OCI-LY7 (cell line): Measurements from ENCODE around the gene SYNCRIP. TPM values are rescaled to one million over a fixed set of nuclear protein-coding genes. Genes with fewer than 3 reads are reported as not detected.

Experiments used
- BruUV-seq: library from RNA; stranded (reverse); fragments of 400-500 nt; replicated peaks from 2 replicates; lab custom pipeline; 2021; lab: Mats Ljungman, UMichigan
- CTCF ChIA-PET: fragments of 300-600 bp; sonication (Branson Sonifier 250); formaldehyde crosslinking; loops from one replicate; lab custom pipeline; 2022; ENCODE audit warnings: antibody characterized with exemption; ENCODE audit not compliant: unreplicated experiment; lab: Charles Lee
- POLR2A ChIA-PET: fragments of 300-600 bp; sonication (Branson Sonifier 250); formaldehyde crosslinking; loops from one replicate; lab custom pipeline; 2022; ENCODE audit warnings: antibody characterized with exemption; lab: Charles Lee
- DNase-seq: peaks from one replicate; pipeline ENCODE4 v3.0.0-alpha.2; 2015; ENCODE audit warnings: low spot score
- H2AFZ ChIP-seq: fragments of 200-600 bp; sonication (generic), shearing (Covaris generic); 2 replicates; pipeline ENCODE4 v1.6.1; 2014; ENCODE audit warnings: mild to moderate bottlenecking, antibody characterized with exemption, low read length, moderate library complexity
- H3K27ac ChIP-seq: fragments of 200-600 bp; sonication (generic); 2 replicates; pipeline ENCODE4 v1.5.1; 2014; ENCODE audit warnings: mixed run types, low read depth, mild to moderate bottlenecking, moderate library complexity, low read length, inconsistent platforms; ENCODE audit not compliant: poor library complexity, severe bottlenecking
- H3K36me3 ChIP-seq: fragments of 200-600 bp; sonication (generic); 2 replicates; pipeline ENCODE4 v1.6.1; 2014; ENCODE audit warnings: mild to moderate bottlenecking, antibody characterized with exemption, low read length, moderate library complexity, mixed read lengths; ENCODE audit not compliant: insufficient read depth
- H3K4me1 ChIP-seq: fragments of 200-600 bp; sonication (generic); 2 replicates; pipeline ENCODE4 v1.5.1; 2014; ENCODE audit warnings: mild to moderate bottlenecking, low read length; ENCODE audit not compliant: insufficient read depth, poor library complexity, severe bottlenecking
- H3K4me2 ChIP-seq: fragments of 200-600 bp; sonication (generic); 2 replicates; pipeline ENCODE4 v1.6.1; 2014; ENCODE audit warnings: mild to moderate bottlenecking, low read length
- H3K4me3 ChIP-seq: fragments of 200-600 bp; sonication (generic); 2 replicates; pipeline ENCODE4 v1.5.1; 2014; ENCODE audit warnings: mild to moderate bottlenecking, low read depth, low read length; ENCODE audit not compliant: poor library complexity, severe bottlenecking
- H3K79me2 ChIP-seq: fragments of 200-600 bp; sonication (generic); 2 replicates; pipeline ENCODE4 v1.6.1; 2016; ENCODE audit warnings: low read depth, mild to moderate bottlenecking, low read length, moderate library complexity, mixed read lengths; ENCODE audit not compliant: insufficient read depth
- H3K9me2 ChIP-seq: fragments of 200-600 bp; sonication (generic); 2 replicates; pipeline ENCODE4 v1.6.1; 2016; ENCODE audit warnings: mild to moderate bottlenecking, low read length, mixed read lengths; ENCODE audit not compliant: insufficient read depth
- H3K9me3 ChIP-seq: fragments of 200-600 bp; sonication (generic); 2 replicates; pipeline ENCODE4 v1.6.1; 2014; ENCODE audit warnings: mild to moderate bottlenecking, mixed run types, low read length, mixed read lengths
- H4K20me1 ChIP-seq: fragments of 200-600 bp; sonication (generic); 2 replicates; pipeline ENCODE4 v1.6.1; 2014; ENCODE audit warnings: mild to moderate bottlenecking, antibody characterized with exemption, low read length, moderate library complexity, mixed read lengths; ENCODE audit not compliant: insufficient read depth
- CTCF ChIP-seq: fragments of 200-600 bp; sonication (generic); conservative IDR thresholded peaks from 2 replicates; pipeline ENCODE4 v1.5.1; 2014; ENCODE audit warnings: mild to moderate bottlenecking, antibody characterized with exemption, low read length, moderate library complexity, mixed read lengths
- EZH2phosphoT487 ChIP-seq: fragments of 200-600 bp; sonication (generic); IDR thresholded peaks from 2 replicates; pipeline ENCODE4 v1.6.1; 2018; ENCODE audit warnings: low read depth, borderline replicate concordance, mild to moderate bottlenecking, mixed run types, antibody characterized with exemption, low read length, moderate library complexity, mixed read lengths
- intact Hi-C: fragments of 100-400 bp; cut with micrococcal nuclease; formaldehyde crosslinking; loops from one replicate; pipeline ENCODE4 v1.10.0; 2022; ENCODE audit not compliant: unreplicated experiment
- total RNA-seq, 2 experiments: library from RNA; depleted of rRNA in 1 of 2; stranded (reverse); fragments of >200 nt in 1 of 2; shearing (Covaris generic) in 1 of 2; gene quantifications; 2 replicates each; pipeline ENCODE4 v1.2.3, GENCODE V29; 2014 to 2022

SYNCRIP gene
- total RNA-seq, 2 experiments from 2014 or later: 73.5 to 188 TPM

GRCh38 chr6:85678026-85678601 is 35.4 kb upstream of the SYNCRIP start:
- Histone ChIP-seq H3K9me3 (peaks cover 5% of the 10 kb centered on the region; the same call in 1 of the 2 replicates), H3K9me2 (no peaks in the 10 kb centered on the region), H3K4me3 (peak overlapping the region; percentile 97), H4K20me1 (peaks cover 41% of the 10 kb centered on the region), H2AFZ (no peak overlapping the region), H3K27ac (peak overlapping the region; percentile 96), H3K4me2 (peak overlapping the region; percentile 69), H3K79me2 (peaks cover 84% of the 10 kb centered on the region), H3K36me3 (peaks cover 60% of the 10 kb centered on the region), H3K4me1 (peaks cover 27% of the 10 kb centered on the region)
- ChIA-PET POLR2A (interaction anchor here (0.7 to 8.6 kb wide), 16 partner anchors 8 to 108 kb away, joined by 3 to 362 read pairs (median 4); partner anchors contain the start of genes SNX14 and SYNCRIP), CTCF (interaction anchor here (0.6 kb wide), 1 partner anchor 257 kb away, joined by 3 read pairs; no protein-coding TSS in a partner anchor)
- TF ChIP-seq CTCF (no peak), EZH2phosphoT487 (no peak)
- no peak for DNase-seq
- intact Hi-C loops: loop anchor here (1.0 to 10.0 kb wide), 3 partner anchors 35 to 323 kb away; no protein-coding TSS in a partner anchor
- BruUV-seq: TSS peak; percentile 75

- Histone ChIP-seq H3K4me1 (peaks cover 27% of the 10 kb centered on the region), H3K4me2 (peak overlapping the region; percentile 69), H3K9me2 (no peaks in the 10 kb centered on the region), H3K36me3 (peaks cover 67% of the 10 kb centered on the region), H3K4me3 (peak overlapping the region; percentile 97), H3K27ac (peak overlapping the region; percentile 96), H2AFZ (no peak overlapping the region), H3K79me2 (peaks cover 90% of the 10 kb centered on the region), H4K20me1 (peaks cover 42% of the 10 kb centered on the region), H3K9me3 (peaks cover 5% of the 10 kb centered on the region; the same call in 1 of the 2 replicates)
- BruUV-seq: no TSS peak
- CTCF ChIA-PET: interaction anchor here (0.6 kb wide), 1 partner anchor 256 kb away, joined by 3 read pairs; no protein-coding TSS in a partner anchor
- POLR2A ChIA-PET: interaction anchor here (0.9 to 8.6 kb wide), 11 partner anchors 7 to 107 kb away, joined by 3 to 362 read pairs (median 5); partner anchors contain the start of genes SNX14 and SYNCRIP
- intact Hi-C loops: loop anchor here (10.0 kb wide), 1 partner anchor 323 kb away; no protein-coding TSS in a partner anchor
- peak; percentile 66 for TF ChIP-seq CTCF
- no peak for TF ChIP-seq EZH2phosphoT487
- DNase-seq: peak; percentile 55
These were observed 34.7 kb upstream of the SYNCRIP start for GRCh38 chr6:85677234-85677956.
